WTC11 (cell line): ENCODE data around the gene GRK2. TPM values are rescaled to one million over a fixed set of nuclear protein-coding genes. Genes with fewer than 3 reads are reported as not detected.

Source experiments
- ATAC-seq: fragments of 200-7000 bp; cut with Tn5 transposase; 2 replicates; pipeline ENCODE4 v1.10.0; 2021; ENCODE audit warnings: mild to moderate bottlenecking, moderate library complexity
- CTCF ChIA-PET: fragments of 300-600 bp; sonication (Branson Sonifier 250); formaldehyde crosslinking; loops from one replicate; lab custom pipeline; 2021; ENCODE audit warnings: antibody characterized with exemption; lab: Charles Lee
- POLR2A ChIA-PET: fragments of 350-600 bp; sonication (Branson Sonifier 250); formaldehyde crosslinking; loops from one replicate; lab custom pipeline; 2021; ENCODE audit warnings: antibody characterized with exemption; lab: Charles Lee
- DNase-seq: peaks from one replicate; pipeline ENCODE4 v3.0.0; 2021; ENCODE audit warnings: low spot score
- H3K27ac Mint-ChIP-seq: 2 replicates; pipeline ENCODE4 v1.8.0; 2021; ENCODE audit warnings: mixed read lengths
- H3K27me3 Mint-ChIP-seq: 2 replicates; pipeline ENCODE4 v1.8.0; 2021; ENCODE audit warnings: low read depth, mild to moderate bottlenecking, moderate library complexity, mixed read lengths
- H3K36me3 Mint-ChIP-seq: 2 replicates; pipeline ENCODE4 v1.8.0; 2021; ENCODE audit warnings: mixed read lengths
- H3K4me1 Mint-ChIP-seq: 2 replicates; pipeline ENCODE4 v1.8.0; 2022; ENCODE audit warnings: mixed read lengths
- H3K4me3 Mint-ChIP-seq: 2 replicates; pipeline ENCODE4 v1.8.0; 2021; ENCODE audit warnings: mild to moderate bottlenecking, moderate library complexity, mixed read lengths
- H3K9me3 Mint-ChIP-seq: 2 replicates; pipeline ENCODE4 v1.8.0; 2021; ENCODE audit warnings: mixed read lengths
- CREM ChIP-seq: sonication (generic); formaldehyde crosslinking; IDR thresholded peaks from 2 replicates; pipeline ENCODE4 v1.8.1; 2022; ENCODE audit warnings: mild to moderate bottlenecking, missing genetic modification reagents, moderate library complexity
- CTCF ChIP-seq: fragments of 200-600 bp; IDR thresholded peaks from 2 replicates; pipeline ENCODE4 v1.8.0; 2022; ENCODE audit warnings: antibody characterized with exemption
- E2F1 ChIP-seq: sonication (generic); formaldehyde crosslinking; IDR thresholded peaks from 2 replicates; pipeline ENCODE4 v1.8.0; 2022; ENCODE audit warnings: mild to moderate bottlenecking, missing genetic modification reagents
- ETV6 ChIP-seq: sonication (generic); formaldehyde crosslinking; IDR thresholded peaks from 2 replicates; pipeline ENCODE4 v1.8.1; 2022; ENCODE audit warnings: mild to moderate bottlenecking, missing genetic modification reagents
- FOXJ3 ChIP-seq: sonication (generic); formaldehyde crosslinking; IDR thresholded peaks from 2 replicates; pipeline ENCODE4 v1.9.0; 2021; ENCODE audit warnings: missing genetic modification reagents, mild to moderate bottlenecking, borderline replicate concordance
- FOXP1 ChIP-seq: sonication (generic); formaldehyde crosslinking; IDR thresholded peaks from 2 replicates; pipeline ENCODE4 v1.8.0; 2022; ENCODE audit warnings: missing genetic modification reagents, mild to moderate bottlenecking, moderate library complexity, borderline replicate concordance
- GABPB1 ChIP-seq: sonication (generic); formaldehyde crosslinking; IDR thresholded peaks from 2 replicates; pipeline ENCODE4 v1.8.1; 2023; ENCODE audit warnings: mild to moderate bottlenecking, missing genetic modification reagents
- GRHL2 ChIP-seq: fragments of 250-450 bp; sonication (Bioruptor Pico); IDR thresholded peaks from 2 replicates; pipeline ENCODE4 v1.8.0; 2022; ENCODE audit warnings: mild to moderate bottlenecking, moderate library complexity; ENCODE audit not compliant: insufficient replicate concordance, severe bottlenecking
- HMGA2 ChIP-seq: fragments of 250-450 bp; sonication (Bioruptor Pico); IDR thresholded peaks from 2 replicates; pipeline ENCODE4 v1.4.0; 2021; ENCODE audit warnings: mild to moderate bottlenecking, moderate library complexity
- HMGXB4 ChIP-seq: sonication (generic); formaldehyde crosslinking; IDR thresholded peaks from 2 replicates; pipeline ENCODE4 v1.8.1; 2023; ENCODE audit warnings: mild to moderate bottlenecking, moderate library complexity, missing genetic modification reagents
- IRF2 ChIP-seq: sonication (generic); formaldehyde crosslinking; IDR thresholded peaks from 2 replicates; pipeline ENCODE4 v1.8.0; 2022; ENCODE audit warnings: low read depth, missing genetic modification reagents, borderline replicate concordance
- MYBL2 ChIP-seq: sonication (generic); formaldehyde crosslinking; IDR thresholded peaks from 2 replicates; pipeline ENCODE4 v1.8.1; 2023; ENCODE audit warnings: mild to moderate bottlenecking, moderate library complexity, missing genetic modification reagents
- NFATC4 ChIP-seq: fragments of 250-450 bp; sonication (Bioruptor Pico); IDR thresholded peaks from 2 replicates; pipeline ENCODE4 v1.9.0; 2021; ENCODE audit warnings: mild to moderate bottlenecking
- OVOL2 ChIP-seq: fragments of 250-450 bp; sonication (Bioruptor Pico); IDR thresholded peaks from 2 replicates; pipeline ENCODE4 v1.9.0; 2021; ENCODE audit warnings: mild to moderate bottlenecking, borderline replicate concordance
- RORB ChIP-seq: fragments of 250-450 bp; sonication (Bioruptor Pico); IDR thresholded peaks from 2 replicates; pipeline ENCODE4 v1.9.0; 2021; ENCODE audit warnings: mild to moderate bottlenecking
- TCF7 ChIP-seq: sonication (generic); formaldehyde crosslinking; IDR thresholded peaks from 2 replicates; pipeline ENCODE4 v1.8.0; 2022; ENCODE audit warnings: mild to moderate bottlenecking, low read depth, missing genetic modification reagents, moderate library complexity
- USF1 ChIP-seq: sonication (generic); formaldehyde crosslinking; IDR thresholded peaks from 2 replicates; pipeline ENCODE4 v1.8.0; 2022; ENCODE audit warnings: mild to moderate bottlenecking, missing genetic modification reagents
- USF2 ChIP-seq: sonication (generic); formaldehyde crosslinking; IDR thresholded peaks from 2 replicates; pipeline ENCODE4 v1.8.1; 2023; ENCODE audit warnings: mild to moderate bottlenecking, missing genetic modification reagents, moderate library complexity
- ZNF121 ChIP-seq: sonication (generic); formaldehyde crosslinking; IDR thresholded peaks from 2 replicates; pipeline ENCODE4 v1.8.0; 2023; ENCODE audit warnings: missing genetic modification reagents
- ZNF423 ChIP-seq: fragments of 250-450 bp; sonication (Bioruptor Pico); IDR thresholded peaks from 2 replicates; pipeline ENCODE4 v2.1.2; 2022; ENCODE audit warnings: mild to moderate bottlenecking, moderate library complexity
- total RNA-seq: library from RNA; stranded (reverse); gene quantifications from 3 replicates; pipeline ENCODE4 v1.2.3, GENCODE V29; 2021
- TF ChIP-seq, protein P1 (sequence below): sonication (generic); formaldehyde crosslinking; IDR thresholded peaks from 2 replicates; pipeline ENCODE4 v1.8.1; 2023; ENCODE audit warnings: mild to moderate bottlenecking, missing genetic modification reagents, moderate library complexity
- TF ChIP-seq, protein P2 (sequence below): sonication (generic); formaldehyde crosslinking; IDR thresholded peaks from 2 replicates; pipeline ENCODE4 v1.8.0; 2023; ENCODE audit warnings: mild to moderate bottlenecking, missing genetic modification reagents

The GRK2 gene
- total RNA-seq, 1 experiment from 2014 or later = 68.1 TPM

GRCh38 chr11:67316882-67317204 is 50.6 kb downstream of the GRK2 start:
- H3K36me3 Mint-ChIP-seq = no peaks in the 10 kb centered on the region
- peaks cover 41% of the 10 kb centered on the region for H3K27me3 Mint-ChIP-seq
- H3K4me3 Mint-ChIP-seq = peak overlapping the region; percentile 91
- ChIA-PET CTCF (interaction anchor here (0.6 to 5.4 kb wide), 48 partner anchors 9 to 349 kb away, joined by 3 to 122 read pairs (median 6); partner anchors contain the start of genes ANKRD13D, CLCF1, GRK2 and KDM2A), POLR2A (interaction anchor here (0.6 to 1.4 kb wide), 6 partner anchors 14 to 694 kb away, joined by 3 to 10 read pairs (median 4); partner anchors contain the start of genes GRK2, POLD4 and SSH3)
- H3K27ac Mint-ChIP-seq = peak overlapping the region; percentile 79
- no peaks in the 10 kb centered on the region for H3K9me3 Mint-ChIP-seq
- TF ChIP-seq FOXJ3 (CRISPR knock-in tag) (no peak), NFATC4 (CRISPR knock-in tag) (no peak), GABPB1 (CRISPR knock-in tag) (no peak), USF2 (CRISPR knock-in tag) (no peak), ZNF121 (CRISPR knock-in tag) (0 out of 2 replicates have a peak, but pooled peaks have one; percentile 15)
- TF ChIP-seq, protein P1, sequence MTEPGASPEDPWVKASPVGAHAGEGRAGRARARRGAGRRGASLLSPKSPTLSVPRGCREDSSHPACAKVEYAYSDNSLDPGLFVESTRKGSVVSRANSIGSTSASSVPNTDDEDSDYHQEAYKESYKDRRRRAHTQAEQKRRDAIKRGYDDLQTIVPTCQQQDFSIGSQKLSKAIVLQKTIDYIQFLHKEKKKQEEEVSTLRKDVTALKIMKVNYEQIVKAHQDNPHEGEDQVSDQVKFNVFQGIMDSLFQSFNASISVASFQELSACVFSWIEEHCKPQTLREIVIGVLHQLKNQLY (CRISPR knock-in tag) = no peak
- no peak for DNase-seq
- H3K4me1 Mint-ChIP-seq = peaks cover 5% of the 10 kb centered on the region
- ATAC-seq = no peak

GRCh38 chr11:67317205-67317887 is 51.1 kb downstream of the GRK2 start:
- ATAC-seq = peak; percentile 83
- TF ChIP-seq OVOL2 (CRISPR knock-in tag) = no peak
- TF ChIP-seq FOXP1 (CRISPR knock-in tag) = no peak; the same call in 1 of the 2 replicates
- no peak for TF ChIP-seq GRHL2 (CRISPR knock-in tag)
- no peak for TF ChIP-seq TCF7 (CRISPR knock-in tag)
- TF ChIP-seq CREM (CRISPR knock-in tag) = peak; percentile 15; the same call in 1 of the 2 replicates
- TF ChIP-seq IRF2 (CRISPR knock-in tag) = no peak
- TF ChIP-seq, protein P1 (CRISPR knock-in tag) = no peak
- no peak; the same call in 1 of the 2 replicates for TF ChIP-seq USF1 (CRISPR knock-in tag)
- no peak for TF ChIP-seq HMGA2
- TF ChIP-seq E2F1 (CRISPR knock-in tag) = no peak
- no peak for TF ChIP-seq ZNF423 (CRISPR knock-in tag)
- TF ChIP-seq, protein P2, sequence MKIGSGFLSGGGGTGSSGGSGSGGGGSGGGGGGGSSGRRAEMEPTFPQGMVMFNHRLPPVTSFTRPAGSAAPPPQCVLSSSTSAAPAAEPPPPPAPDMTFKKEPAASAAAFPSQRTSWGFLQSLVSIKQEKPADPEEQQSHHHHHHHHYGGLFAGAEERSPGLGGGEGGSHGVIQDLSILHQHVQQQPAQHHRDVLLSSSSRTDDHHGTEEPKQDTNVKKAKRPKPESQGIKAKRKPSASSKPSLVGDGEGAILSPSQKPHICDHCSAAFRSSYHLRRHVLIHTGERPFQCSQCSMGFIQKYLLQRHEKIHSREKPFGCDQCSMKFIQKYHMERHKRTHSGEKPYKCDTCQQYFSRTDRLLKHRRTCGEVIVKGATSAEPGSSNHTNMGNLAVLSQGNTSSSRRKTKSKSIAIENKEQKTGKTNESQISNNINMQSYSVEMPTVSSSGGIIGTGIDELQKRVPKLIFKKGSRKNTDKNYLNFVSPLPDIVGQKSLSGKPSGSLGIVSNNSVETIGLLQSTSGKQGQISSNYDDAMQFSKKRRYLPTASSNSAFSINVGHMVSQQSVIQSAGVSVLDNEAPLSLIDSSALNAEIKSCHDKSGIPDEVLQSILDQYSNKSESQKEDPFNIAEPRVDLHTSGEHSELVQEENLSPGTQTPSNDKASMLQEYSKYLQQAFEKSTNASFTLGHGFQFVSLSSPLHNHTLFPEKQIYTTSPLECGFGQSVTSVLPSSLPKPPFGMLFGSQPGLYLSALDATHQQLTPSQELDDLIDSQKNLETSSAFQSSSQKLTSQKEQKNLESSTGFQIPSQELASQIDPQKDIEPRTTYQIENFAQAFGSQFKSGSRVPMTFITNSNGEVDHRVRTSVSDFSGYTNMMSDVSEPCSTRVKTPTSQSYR = no peak
- TF ChIP-seq ETV6 (CRISPR knock-in tag) = no peak
- peak; percentile 90 for TF ChIP-seq HMGXB4 (CRISPR knock-in tag)
- TF ChIP-seq CTCF = peak; percentile 58
- peak; percentile 68; the same call in 1 of the 2 replicates for TF ChIP-seq MYBL2 (CRISPR knock-in tag)
- TF ChIP-seq RORB (CRISPR knock-in tag) = no peak
- no peak for TF ChIP-seq ZNF121 (CRISPR knock-in tag)

More at GRCh38 chr11:67317205-67317887, 51.1 kb downstream of the GRK2 start:
- H3K9me3 Mint-ChIP-seq = no peaks in the 10 kb centered on the region
- CTCF ChIA-PET = interaction anchor here (0.5 to 5.4 kb wide), 57 partner anchors 9 to 1322 kb away, joined by 3 to 122 read pairs (median 5); partner anchors contain the start of genes AIP, ANKRD13D, CLCF1 and GRK2
- peak overlapping the region; percentile 91 for H3K4me3 Mint-ChIP-seq
- H3K27me3 Mint-ChIP-seq = peaks cover 41% of the 10 kb centered on the region
- peak; percentile 99 for DNase-seq
- POLR2A ChIA-PET = interaction anchor here (0.6 to 1.4 kb wide), 6 partner anchors 15 to 121 kb away, joined by 3 to 10 read pairs (median 4); partner anchors contain the start of genes GRK2, POLD4 and SSH3
- H3K4me1 Mint-ChIP-seq = peaks cover 5% of the 10 kb centered on the region
- no peaks in the 10 kb centered on the region for H3K36me3 Mint-ChIP-seq
- H3K27ac Mint-ChIP-seq = peak overlapping the region; percentile 96
